ENCODE measurements around the gene PALM. TPM values are rescaled to one million over a fixed set of nuclear protein-coding genes. Genes with fewer than 3 reads are reported as not detected.

Gene PALM
- total RNA-seq, 1 donor: 5.7 TPM

GRCh38 chr19:676339-677105 lies 32.2 kb upstream of the PALM start, which contains the start of gene FSTL3:
FSTL3 (plus strand) TSS chr19:676392; CDS start chr19:676424, 32 bp downstream.
- peak; percentile 28 for DNase-seq (ENCODE audit: low read depth)
- H3K4me3 ChIP-seq (ENCODE audit: low read depth, low read length): peak within 1 kb of the TSS; percentile 81
- no peak for TF ChIP-seq CTCF (IDR thresholded peaks at IDR 0.05; ENCODE audit: insufficient read depth, low read length)

DNA sequence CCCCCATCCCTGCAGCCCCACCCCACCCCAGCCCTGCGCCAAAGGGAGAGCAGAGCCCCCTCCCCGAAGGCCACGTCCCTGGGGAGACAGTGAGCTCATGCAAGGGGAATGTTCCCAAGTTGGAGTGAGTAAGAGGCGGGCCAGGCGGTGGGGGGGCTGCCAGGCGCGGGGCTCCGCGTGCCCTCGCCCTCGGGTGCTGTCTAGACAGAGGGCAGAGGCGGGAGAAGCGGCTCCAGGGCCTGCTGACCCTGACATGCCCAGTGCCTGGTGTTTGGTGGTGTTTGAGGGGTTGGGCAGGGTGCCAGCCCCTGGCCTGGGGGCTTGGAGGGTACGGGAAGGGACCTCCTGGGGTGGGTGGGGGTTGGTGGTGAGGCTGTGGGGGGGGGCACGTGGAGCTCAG lies 31.5 kb upstream of the PALM start:
- DNase-seq (ENCODE audit: low read depth): peak; percentile 81
- TF ChIP-seq CTCF (IDR thresholded peaks at IDR 0.05; ENCODE audit: insufficient read depth, low read length): no peak

DNA sequence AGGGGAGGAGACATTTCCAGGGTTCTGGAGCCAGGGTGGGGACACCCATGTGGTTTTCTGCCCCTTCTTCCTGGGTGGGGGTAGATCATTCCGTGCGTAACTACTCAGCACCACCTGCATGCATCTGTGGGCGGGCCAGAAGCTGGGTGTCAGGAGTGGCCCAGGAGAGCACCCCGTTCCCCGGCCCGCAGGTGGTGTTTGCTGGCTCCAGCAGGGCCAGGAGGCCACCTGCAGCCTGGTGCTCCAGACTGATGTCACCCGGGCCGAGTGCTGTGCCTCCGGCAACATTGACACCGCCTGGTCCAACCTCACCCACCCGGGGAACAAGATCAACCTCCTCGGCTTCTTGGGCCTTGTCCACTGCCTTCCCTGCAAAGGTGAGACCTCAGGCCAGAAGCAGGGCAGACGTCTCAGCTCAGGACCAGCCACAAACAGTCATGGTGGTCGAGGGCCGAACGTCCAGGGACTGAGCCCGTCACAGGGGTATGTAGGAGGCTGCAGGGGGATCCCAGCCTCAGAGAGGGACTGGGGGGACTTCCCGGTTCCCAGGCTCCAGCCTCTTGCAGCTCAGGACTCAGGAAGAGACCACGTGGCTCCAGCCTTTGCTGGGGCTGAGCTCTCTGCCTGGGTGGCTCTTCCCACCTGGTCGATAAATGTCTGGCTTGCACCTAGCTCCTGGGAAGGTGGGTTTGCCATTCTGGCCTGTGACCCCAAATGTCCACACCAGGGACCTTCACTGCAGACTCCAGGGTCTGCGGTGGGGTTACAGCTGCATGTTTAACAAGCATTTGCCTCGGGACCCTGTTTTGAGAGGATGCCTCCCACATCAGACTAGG lies 30.9 kb upstream of the PALM start:
- DNase-seq (ENCODE audit: low read depth): peak; percentile 22
- peak overlapping the region; percentile 81 for H3K4me3 ChIP-seq (ENCODE audit: low read depth, low read length)
- no peak for TF ChIP-seq CTCF (IDR thresholded peaks at IDR 0.05; ENCODE audit: insufficient read depth, low read length)

More for the DNA sequence above, 31.5 kb upstream of the PALM start:
- peak overlapping the region; percentile 81 for H3K4me3 ChIP-seq (ENCODE audit: low read depth, low read length)

GRCh38 chr19:678791-679388 lies 29.8 kb upstream of the PALM start:
- H3K4me3 ChIP-seq (ENCODE audit: low read depth, low read length): peak overlapping the region; percentile 73
- TF ChIP-seq CTCF (IDR thresholded peaks at IDR 0.05; ENCODE audit: insufficient read depth, low read length): no peak
- no peak for DNase-seq (ENCODE audit: low read depth)

DNA sequence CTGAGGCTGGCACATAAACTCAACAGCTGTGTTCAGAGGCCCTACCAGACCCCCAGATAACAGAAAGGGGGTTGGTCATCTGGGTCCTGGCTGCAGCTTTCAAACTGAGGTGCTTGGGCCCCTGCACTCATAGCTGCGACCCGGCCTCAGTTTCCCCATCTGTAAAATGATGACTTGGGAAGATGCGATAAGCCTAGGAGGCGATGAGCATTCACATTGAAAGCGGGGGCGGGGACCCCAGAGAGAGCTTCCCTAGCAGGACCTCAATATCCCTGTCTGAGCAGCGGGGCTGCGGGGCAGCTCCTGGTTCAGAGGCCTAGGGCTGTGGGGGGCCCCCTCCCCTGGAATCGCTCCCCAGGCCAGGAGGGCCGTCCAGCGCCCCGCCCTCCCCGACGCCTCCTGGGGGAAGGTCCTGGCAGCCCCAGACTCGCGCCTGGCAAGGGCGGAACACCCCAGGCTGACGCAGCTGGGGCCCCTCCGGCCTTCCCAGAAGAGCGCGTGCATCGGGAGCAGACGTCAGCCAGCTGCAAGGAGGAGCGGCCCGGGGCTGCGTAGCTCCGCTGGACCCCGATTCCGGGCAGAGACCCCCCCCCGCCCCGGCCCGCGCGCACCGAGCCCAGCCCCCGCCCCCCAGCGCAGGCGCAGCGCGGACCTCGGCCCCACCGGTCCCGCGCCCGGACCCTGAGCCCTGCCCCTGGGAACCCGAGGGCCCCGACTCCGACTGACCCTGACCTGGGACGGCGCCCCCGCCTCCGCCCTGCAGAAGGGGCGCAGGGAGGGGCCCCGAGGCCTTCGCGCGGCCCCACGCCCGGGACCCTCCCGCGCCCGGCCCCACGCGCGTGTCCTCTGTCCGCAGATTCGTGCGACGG lies 29.1 kb upstream of the PALM start:
- peak; percentile 86 for DNase-seq (ENCODE audit: low read depth)
- peak overlapping the region; percentile 73 for H3K4me3 ChIP-seq (ENCODE audit: low read depth, low read length)
- no peak for TF ChIP-seq CTCF (IDR thresholded peaks at IDR 0.05; ENCODE audit: insufficient read depth, low read length)

All from fibroblast of the aortic adventitia (primary cell).